ENCODE measurements around the gene HCRT.
"Not testable (repeated sequence)": the region's sequence is repeated elsewhere in the genome, so short reads cannot be mapped to it uniquely, and the experiment has no call there.

HCRT gene

GRCh38 chr17:42197564-42198156 is 12.4 kb upstream of the HCRT start:
- no peak for DNase-seq (ENCODE audit: low read depth)

GRCh38 chr17:42193969-42194899 is 9.0 kb upstream of the HCRT start, which contains the start of gene GHDC:
GHDC (minus strand) TSS chr17:42194494; CDS start chr17:42193581, 913 bp downstream.
- peak; percentile 30 for DNase-seq (ENCODE audit: low read depth)

GRCh38 chr17:42193216-42193968 is 8.1 kb upstream of the HCRT start:
- no peak for DNase-seq (ENCODE audit: low read depth)

DNA sequence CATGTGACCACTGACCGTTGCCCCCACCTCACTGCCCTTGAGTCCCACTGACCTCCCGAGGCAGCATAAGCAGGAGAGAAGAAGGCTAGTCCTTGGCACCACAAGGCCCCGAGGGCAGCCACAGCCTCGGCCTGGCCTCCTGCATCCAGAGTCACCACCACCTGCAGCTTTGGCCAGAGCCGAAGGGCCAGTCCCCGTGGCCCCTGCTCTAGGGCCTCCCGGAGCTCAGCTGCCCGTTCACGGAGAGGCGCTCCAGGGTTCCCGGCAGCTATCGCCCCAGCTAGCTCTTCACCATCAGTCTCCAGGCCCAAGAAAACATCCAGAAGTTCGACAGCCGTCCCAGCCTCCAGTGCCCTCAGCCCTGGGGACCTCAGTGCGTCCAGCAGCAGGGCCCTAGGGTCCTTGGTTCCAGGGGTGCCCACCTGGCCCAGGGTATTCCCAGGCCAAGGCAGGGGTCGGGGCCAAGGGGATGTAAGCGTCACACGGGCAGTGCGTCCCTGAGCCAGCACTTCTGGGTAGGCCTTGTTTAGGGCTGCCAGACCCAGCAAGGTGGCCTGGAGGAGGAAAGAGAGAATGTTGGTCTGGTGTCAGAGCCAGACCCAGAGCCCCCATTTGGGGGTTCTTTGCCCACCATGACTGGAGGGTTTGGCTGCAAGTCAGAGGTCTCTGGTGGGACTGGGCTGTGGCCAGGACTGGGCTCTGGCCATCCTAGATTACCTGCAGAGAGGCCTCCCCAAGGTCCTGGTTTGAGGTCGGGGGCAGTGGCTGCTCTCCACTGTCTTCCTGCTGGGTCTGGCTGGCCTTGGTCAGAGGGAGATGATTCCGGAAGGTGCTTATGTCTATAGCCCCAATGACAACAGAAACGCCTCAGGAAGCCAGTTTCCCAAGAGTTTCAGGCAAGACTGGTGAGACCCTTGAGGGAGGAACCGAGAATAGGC is 7.2 kb upstream of the HCRT start:
- DNase-seq (ENCODE audit: low read depth): no peak

- DNase-seq (ENCODE audit: low read depth): no peak
Measured at GRCh38 chr17:42191275-42191608, 6.0 kb upstream of the HCRT start.

GRCh38 chr17:42190491-42191274 is 5.4 kb upstream of the HCRT start:
- DNase-seq (ENCODE audit: low read depth): no peak

DNA sequence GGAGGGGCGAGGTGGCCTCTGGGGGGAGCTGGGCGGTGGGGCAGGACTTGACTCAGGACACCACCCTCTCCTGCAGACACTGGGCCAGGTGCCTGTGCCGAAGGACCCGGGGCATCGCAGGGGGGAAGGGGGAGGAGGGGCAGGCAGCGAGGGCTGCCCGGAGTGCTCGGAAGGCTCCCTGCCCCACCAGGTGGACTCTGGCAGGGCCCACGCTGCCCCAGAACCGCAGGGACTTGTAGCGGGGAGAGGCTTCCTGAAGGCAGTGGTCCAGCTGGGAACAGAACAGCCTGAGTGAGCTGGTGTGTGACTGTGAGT is 4.4 kb upstream of the HCRT start:
- DNase-seq (ENCODE audit: low read depth): no peak

GRCh38 chr17:42188749-42189650 is 3.7 kb upstream of the HCRT start:
- no peak for DNase-seq (ENCODE audit: low read depth)

DNA sequence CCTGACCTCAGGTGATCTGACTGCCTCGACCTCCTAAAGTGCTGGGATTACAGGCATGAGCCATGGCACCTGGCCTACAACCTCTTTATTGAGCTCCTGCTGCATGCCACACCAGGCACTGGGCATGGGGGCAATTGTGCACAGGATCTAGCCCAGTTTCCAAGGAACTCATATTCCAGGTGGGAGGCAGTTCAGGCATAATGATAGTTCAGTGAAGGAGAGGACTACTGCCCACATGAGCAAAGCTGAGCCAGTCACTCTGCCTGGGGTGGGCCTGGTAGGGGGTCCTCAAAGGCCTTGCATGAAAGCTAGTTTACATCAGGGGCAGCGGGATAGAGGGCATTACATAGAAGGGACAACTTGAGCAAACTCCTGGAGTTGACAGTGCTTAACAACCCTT is 2.6 kb upstream of the HCRT start:
- DNase-seq (ENCODE audit: low read depth): no peak

DNA sequence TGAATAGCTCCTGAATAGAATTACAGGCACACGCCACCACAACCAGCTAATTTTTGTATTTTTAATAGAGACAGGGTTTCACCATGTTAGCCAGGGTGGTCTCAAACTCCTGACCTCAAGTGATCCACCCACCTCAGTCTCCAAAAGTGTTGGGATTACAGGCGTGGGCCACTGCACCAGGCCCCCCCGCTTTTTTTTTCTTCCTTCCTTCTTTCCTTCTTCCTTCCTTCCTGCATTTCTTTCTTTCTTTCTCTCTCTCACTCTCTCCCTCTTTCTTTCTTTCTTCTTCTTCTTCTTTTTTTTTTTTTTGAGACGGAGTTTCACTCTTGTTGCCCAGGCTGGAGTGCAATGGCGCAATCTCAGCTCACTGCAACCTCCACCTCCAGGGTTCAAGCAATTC is 939 bp upstream of the HCRT start:
- not testable (repeated sequence) for DNase-seq (ENCODE audit: low read depth)

GRCh38 chr17:42185621-42185930 is 324 bp upstream of the HCRT start:
- no peak for DNase-seq (ENCODE audit: low read depth)

- no peak for DNase-seq (ENCODE audit: low read depth)
Measured at GRCh38 chr17:42183741-42184711, 1.2 kb downstream of the HCRT start.

DNA sequence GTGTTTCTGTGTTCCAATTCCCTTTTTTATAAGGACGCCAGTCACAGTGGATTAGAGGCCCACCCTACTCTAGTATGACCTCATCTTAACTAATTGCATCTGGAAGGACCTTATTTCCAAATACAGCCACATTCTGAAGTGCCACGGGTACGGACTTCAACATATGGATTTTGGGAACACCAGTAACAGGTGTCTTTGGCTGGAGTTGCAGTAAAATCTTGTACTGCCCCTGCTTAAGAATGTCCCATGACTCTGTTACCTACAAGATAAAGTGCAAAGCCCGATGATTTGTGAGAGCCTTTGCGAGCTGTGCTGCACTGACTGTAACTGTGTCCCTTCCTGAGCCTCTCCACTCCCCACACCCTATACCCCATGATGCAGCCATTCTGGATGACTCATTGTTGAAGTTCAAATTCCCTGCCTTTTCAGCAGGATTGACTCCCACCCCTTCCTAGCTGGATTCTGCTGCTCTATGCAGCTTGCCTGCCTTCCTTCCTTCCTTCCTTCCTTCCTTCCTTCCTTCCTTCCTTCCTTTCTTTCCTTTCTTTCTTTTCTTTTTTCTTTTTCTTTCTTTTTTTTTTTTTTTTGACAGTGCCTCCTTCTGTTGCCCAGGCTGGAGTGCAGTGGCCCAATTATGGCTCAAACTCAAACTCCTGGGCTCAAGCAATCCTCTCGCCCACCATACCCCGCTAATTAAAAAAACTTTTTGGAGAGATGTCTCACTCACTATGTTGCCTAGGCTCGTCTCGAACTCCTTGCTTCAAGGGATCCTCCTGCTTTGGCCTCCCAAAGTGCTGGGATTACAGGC is 2.1 kb downstream of the HCRT start:
- DNase-seq (ENCODE audit: low read depth): no peak

GRCh38 chr17:42181851-42182207 is 3.4 kb downstream of the HCRT start:
- DNase-seq (ENCODE audit: low read depth): no peak

DNA sequence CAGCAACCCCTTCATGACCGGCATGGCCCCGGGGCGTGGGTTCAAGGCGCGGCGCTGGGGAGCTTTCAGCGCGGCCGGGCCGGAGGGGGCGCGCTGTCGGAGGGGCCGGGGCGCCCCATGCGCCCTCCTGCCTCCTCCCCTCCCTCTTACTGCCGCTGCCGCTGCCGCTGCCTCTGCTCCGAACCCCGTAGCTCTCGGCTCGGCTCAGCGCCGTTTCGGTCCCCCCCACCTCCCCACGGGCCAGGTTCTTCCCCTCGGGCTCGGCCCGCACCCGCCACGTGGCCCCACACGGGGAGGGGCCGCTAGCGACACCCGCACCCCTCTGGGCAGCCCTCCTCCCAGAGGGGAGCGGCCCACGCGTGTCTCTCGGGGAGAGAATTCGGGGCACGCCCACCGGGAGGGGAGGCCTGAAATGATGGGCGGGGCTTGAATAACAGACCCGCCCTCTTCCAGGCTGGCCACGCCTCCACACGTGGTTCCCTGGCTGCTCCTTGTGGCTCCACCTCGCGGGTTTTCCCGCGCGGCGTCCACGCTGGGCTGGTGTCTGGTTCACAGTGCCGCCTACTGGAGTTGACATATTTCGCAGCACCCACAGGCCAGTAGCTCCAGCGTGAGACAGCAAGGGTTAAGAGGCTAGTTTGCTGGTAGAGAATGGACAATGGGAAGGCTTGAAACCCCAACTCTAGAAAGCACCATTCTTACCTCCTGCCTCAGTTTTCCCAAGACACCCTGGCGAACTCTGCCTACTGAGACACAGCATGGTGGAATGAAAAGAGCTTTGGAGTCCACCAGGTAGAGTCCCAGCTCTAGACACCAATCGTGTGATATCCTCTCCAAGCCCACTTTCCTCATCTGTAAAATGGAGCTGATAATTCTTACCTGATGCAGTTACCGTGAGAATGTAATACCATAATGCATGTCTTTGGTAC is 4.1 kb downstream of the HCRT start, which contains the start of gene KCNH4:
Gene KCNH4, minus strand, starts transcription at position 221 of the 929 bp plus-strand sequence. Its CDS starts 197 bp downstream, at position 24.
- DNase-seq (ENCODE audit: low read depth): no peak

DNA sequence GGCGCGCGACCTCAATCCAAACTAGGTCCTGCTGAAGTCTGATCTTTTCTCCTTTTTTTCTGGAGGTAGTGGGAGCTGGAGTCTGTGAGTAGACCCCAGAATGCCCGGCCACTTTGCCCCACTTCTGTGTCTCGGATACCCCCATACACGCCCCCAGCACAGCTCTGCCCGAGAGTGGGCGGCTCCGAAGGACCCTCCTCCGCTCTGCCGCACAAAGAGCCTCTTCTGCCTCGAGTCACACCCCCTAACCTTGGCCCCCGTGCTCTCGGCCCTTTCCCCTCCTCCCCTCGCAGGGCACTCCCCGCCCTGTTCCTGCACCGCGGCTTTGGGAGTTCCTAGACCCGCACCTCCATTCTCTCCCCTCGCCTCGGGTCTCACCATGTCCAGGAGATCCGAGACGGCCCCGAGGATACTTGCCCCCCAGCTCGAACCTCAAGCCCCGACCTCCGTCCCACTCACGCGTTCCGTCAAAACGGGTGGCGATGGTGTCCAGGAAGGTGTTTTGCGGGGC is 4.8 kb downstream of the HCRT start:
- no peak for DNase-seq (ENCODE audit: low read depth)
